Neuron (in vitro differentiated cells): Measurements from ENCODE around the gene B4GALNT1.
"Not testable (repeated sequence)": the region's sequence is repeated elsewhere in the genome, so short reads cannot be mapped to it uniquely, and the experiment has no call there.

Experiments used
- H2AFZ ChIP-seq: one replicate; pipeline ENCODE4 v1.6.1; 2013; ENCODE audit warnings: low read depth, mild to moderate bottlenecking, inconsistent platforms, low read length, moderate library complexity
- H3K27me3 ChIP-seq: one replicate; pipeline ENCODE4 v1.6.1; 2013; ENCODE audit warnings: low read length; ENCODE audit not compliant: insufficient read depth
- H3K36me3 ChIP-seq: one replicate; pipeline ENCODE4 v1.6.1; 2013; ENCODE audit warnings: low read length; ENCODE audit not compliant: insufficient read depth
- H3K4me1 ChIP-seq: one replicate; pipeline ENCODE4 v1.6.1; 2013; ENCODE audit warnings: low read length; ENCODE audit not compliant: insufficient read depth
- H3K4me3 ChIP-seq: 2 replicates; pipeline ENCODE4 v1.5.1; 2013; ENCODE audit warnings: mild to moderate bottlenecking, low read length, moderate library complexity
- H3K9me3 ChIP-seq: one replicate; pipeline ENCODE4 v1.6.1; 2013; ENCODE audit warnings: low read length

Gene B4GALNT1

GRCh38 chr12:57632958-57633840, at the start of gene B4GALNT1:
Gene B4GALNT1 (minus strand): TSS chr12:57633201. CDS start chr12:57632132, 1,069 bp downstream.
- Histone ChIP-seq H3K36me3 (peaks cover 17% of the 10 kb centered on the region), H2AFZ (peak within 1 kb of the TSS; percentile 98), H3K4me3 (peak within 1 kb of the TSS; percentile 64), H3K9me3 (no peaks in the 10 kb centered on the region), H3K4me1 (peaks cover 16% of the 10 kb centered on the region), H3K27me3 (no peaks in the 10 kb centered on the region)

GRCh38 chr12:57679697-57680096, 46.7 kb upstream of the B4GALNT1 start:
- Histone ChIP-seq H3K4me1 (no peaks in the 10 kb centered on the region), H3K27me3 (no peaks in the 10 kb centered on the region), H3K4me3 (no peak overlapping the region), H3K36me3 (no peaks in the 10 kb centered on the region), H2AFZ (no peak overlapping the region), H3K9me3 (peaks cover 2% of the 10 kb centered on the region)

- H3K9me3 ChIP-seq, H2AFZ ChIP-seq: not testable (repeated sequence)
Measured at GRCh38 chr12:57677947-57678346, 44.9 kb upstream of the B4GALNT1 start.

GRCh38 chr12:57674691-57675090, 41.7 kb upstream of the B4GALNT1 start:
- H3K27me3 ChIP-seq: no peaks in the 10 kb centered on the region
- peaks cover 4% of the 10 kb centered on the region for H3K9me3 ChIP-seq
- H3K4me3 ChIP-seq: no peak overlapping the region
- H2AFZ ChIP-seq: no peak overlapping the region
- H3K4me1 ChIP-seq: no peaks in the 10 kb centered on the region
- no peaks in the 10 kb centered on the region for H3K36me3 ChIP-seq

More at GRCh38 chr12:57677947-57678346, 44.9 kb upstream of the B4GALNT1 start:
- not testable (repeated sequence) for H3K36me3 ChIP-seq, H3K27me3 ChIP-seq, H3K4me1 ChIP-seq, H3K4me3 ChIP-seq

DNA sequence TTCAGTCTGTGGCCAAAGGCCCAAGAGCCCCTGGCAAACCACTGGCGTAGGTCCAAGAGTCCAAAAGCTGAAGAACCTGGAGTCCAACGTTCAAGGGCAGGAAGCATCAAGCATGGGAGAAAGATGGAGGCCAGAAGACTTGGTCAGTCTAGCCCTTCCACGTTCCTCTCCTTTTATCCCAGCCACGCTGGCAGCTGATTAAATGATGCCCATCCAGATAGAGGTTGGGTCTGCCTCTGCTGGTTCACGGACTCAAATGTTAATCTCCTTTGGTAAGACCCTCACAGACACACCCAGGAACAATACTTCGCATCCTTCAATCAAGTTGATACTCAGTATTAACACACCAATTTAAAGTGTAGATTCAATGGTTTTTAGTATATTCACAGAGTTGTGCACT, 39.8 kb upstream of the B4GALNT1 start:
- no peaks in the 10 kb centered on the region for H3K36me3 ChIP-seq
- H3K4me3 ChIP-seq: no peak overlapping the region
- no peak overlapping the region for H2AFZ ChIP-seq
- no peaks in the 10 kb centered on the region for H3K27me3 ChIP-seq
- H3K9me3 ChIP-seq: peaks cover 4% of the 10 kb centered on the region
- no peaks in the 10 kb centered on the region for H3K4me1 ChIP-seq

DNA sequence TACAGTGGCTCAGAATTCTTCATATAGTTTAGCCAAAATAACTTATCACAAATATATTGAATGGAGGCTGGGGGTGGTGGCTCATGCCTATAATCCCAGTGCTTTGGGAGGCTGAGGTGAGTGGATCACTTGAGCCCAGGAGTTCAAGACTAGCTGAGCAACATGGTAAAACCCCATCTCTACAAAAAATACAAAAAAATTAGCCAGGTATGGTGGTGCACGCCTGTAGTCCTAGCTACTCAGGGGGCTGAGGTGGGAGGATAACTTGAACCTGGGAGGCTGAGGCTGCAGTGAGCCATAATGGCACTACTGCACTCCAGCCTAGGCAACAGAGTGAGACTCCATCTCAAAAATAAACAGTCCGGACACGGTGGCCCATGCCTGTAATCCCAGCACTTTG, 38.8 kb upstream of the B4GALNT1 start:
- not testable (repeated sequence) for H3K27me3 ChIP-seq, H3K36me3 ChIP-seq, H3K9me3 ChIP-seq, H3K4me3 ChIP-seq, H2AFZ ChIP-seq, H3K4me1 ChIP-seq

- H3K9me3 ChIP-seq, H2AFZ ChIP-seq: not testable (repeated sequence)
Measured at GRCh38 chr12:57669691-57670090, 36.7 kb upstream of the B4GALNT1 start.

DNA sequence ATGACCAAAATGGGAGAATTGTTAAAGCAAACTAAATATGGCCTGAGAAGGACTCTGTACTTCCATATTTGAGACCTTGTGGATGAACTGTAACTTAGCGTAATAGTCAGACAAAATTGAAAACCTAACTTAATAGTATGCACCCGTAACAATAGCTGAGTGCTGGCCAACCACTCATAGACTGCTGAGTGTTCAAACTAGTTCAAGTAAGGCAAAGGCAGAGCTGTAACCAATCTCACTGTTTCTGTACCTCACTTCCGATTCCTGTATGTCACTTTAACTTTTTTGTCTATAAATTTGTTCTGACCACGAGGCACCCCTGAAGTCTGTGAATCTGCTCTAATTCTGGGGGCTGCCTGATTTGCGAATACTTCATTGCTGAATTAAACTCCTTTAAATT, 33.9 kb upstream of the B4GALNT1 start:
- no peaks in the 10 kb centered on the region for H3K4me1 ChIP-seq
- no peak overlapping the region for H3K4me3 ChIP-seq
- no peaks in the 10 kb centered on the region for H3K36me3 ChIP-seq
- H3K9me3 ChIP-seq: no peaks in the 10 kb centered on the region
- H2AFZ ChIP-seq: no peak overlapping the region
- no peaks in the 10 kb centered on the region for H3K27me3 ChIP-seq

More at GRCh38 chr12:57669691-57670090, 36.7 kb upstream of the B4GALNT1 start:
- H3K36me3 ChIP-seq, H3K4me3 ChIP-seq, H3K4me1 ChIP-seq, H3K27me3 ChIP-seq: not testable (repeated sequence)

GRCh38 chr12:57665066-57665820, 32.2 kb upstream of the B4GALNT1 start:
- H3K36me3 ChIP-seq, H3K9me3 ChIP-seq, H3K4me3 ChIP-seq, H2AFZ ChIP-seq, H3K4me1 ChIP-seq, H3K27me3 ChIP-seq: not testable (repeated sequence)

GRCh38 chr12:57661376-57661775, 28.4 kb upstream of the B4GALNT1 start:
- Histone ChIP-seq H3K4me1 (no peaks in the 10 kb centered on the region), H3K9me3 (no peaks in the 10 kb centered on the region), H3K4me3 (no peak overlapping the region), H3K36me3 (no peaks in the 10 kb centered on the region), H3K27me3 (peaks cover 3% of the 10 kb centered on the region), H2AFZ (no peak overlapping the region)

GRCh38 chr12:57658890-57659289, 25.9 kb upstream of the B4GALNT1 start:
- Histone ChIP-seq H3K4me3 (no peak overlapping the region), H2AFZ (no peak overlapping the region), H3K4me1 (no peaks in the 10 kb centered on the region), H3K36me3 (no peaks in the 10 kb centered on the region), H3K9me3 (no peaks in the 10 kb centered on the region), H3K27me3 (peaks cover 3% of the 10 kb centered on the region)

- no peak overlapping the region for H3K4me3 ChIP-seq
- peaks cover 3% of the 10 kb centered on the region for H3K27me3 ChIP-seq
- no peak overlapping the region for H2AFZ ChIP-seq
- H3K4me1 ChIP-seq: no peaks in the 10 kb centered on the region
- H3K9me3 ChIP-seq: no peaks in the 10 kb centered on the region
- H3K36me3 ChIP-seq: no peaks in the 10 kb centered on the region
Measured at GRCh38 chr12:57657744-57658143, 24.7 kb upstream of the B4GALNT1 start.

GRCh38 chr12:57656408-57656807, 23.4 kb upstream of the B4GALNT1 start:
- not testable (repeated sequence) for H3K9me3 ChIP-seq, H3K4me1 ChIP-seq, H3K36me3 ChIP-seq, H3K27me3 ChIP-seq, H2AFZ ChIP-seq, H3K4me3 ChIP-seq
